HG03139 (cell line): ENCODE data around the gene DNASE2B.

Source experiments
- ATAC-seq: cut with Tn5 transposase; IDR thresholded peaks from one replicate; pipeline ENCODE4 v1.9.1; 2021; ENCODE audit not compliant: unreplicated experiment

Gene DNASE2B

GRCh38 chr1:84398175-84399155 lies at the start of gene DNASE2B:
TSS of gene DNASE2B (plus strand) at chr1:84398484. CDS start at chr1:84398565, 81 bp downstream.
- ATAC-seq = no peak

- ATAC-seq = no peak
These were observed 49.5 kb upstream of the DNASE2B start for GRCh38 chr1:84348759-84349158.

- no peak for ATAC-seq
These were observed 48.2 kb upstream of the DNASE2B start for GRCh38 chr1:84350104-84350503.

GRCh38 chr1:84350550-84350949 lies 47.7 kb upstream of the DNASE2B start:
- no peak for ATAC-seq

GRCh38 chr1:84352298-84353106 lies 45.8 kb upstream of the DNASE2B start:
- no peak for ATAC-seq

- ATAC-seq = no peak
These were observed 44.6 kb upstream of the DNASE2B start for GRCh38 chr1:84353695-84354094.

- ATAC-seq = no peak
These were observed 42.7 kb upstream of the DNASE2B start for GRCh38 chr1:84355556-84355955.

- ATAC-seq = no peak
These were observed 41.4 kb upstream of the DNASE2B start for GRCh38 chr1:84356881-84357280.

GRCh38 chr1:84358695-84359094 lies 39.6 kb upstream of the DNASE2B start:
- ATAC-seq = no peak

- no peak for ATAC-seq
These were observed 38.0 kb upstream of the DNASE2B start for GRCh38 chr1:84360316-84360715.

GRCh38 chr1:84361796-84362195 lies 36.5 kb upstream of the DNASE2B start:
- no peak for ATAC-seq

- no peak for ATAC-seq
These were observed 35.3 kb upstream of the DNASE2B start for GRCh38 chr1:84363019-84363418.

GRCh38 chr1:84363622-84364021 lies 34.7 kb upstream of the DNASE2B start:
- ATAC-seq = no peak

- ATAC-seq = no peak
These were observed 32.8 kb upstream of the DNASE2B start for GRCh38 chr1:84365225-84366221.

GRCh38 chr1:84366786-84367185 lies 31.5 kb upstream of the DNASE2B start:
- no peak for ATAC-seq

- no peak for ATAC-seq
These were observed 31.1 kb upstream of the DNASE2B start for GRCh38 chr1:84367219-84367618.

GRCh38 chr1:84368441-84368840 lies 29.8 kb upstream of the DNASE2B start:
- no peak for ATAC-seq

- ATAC-seq = no peak
These were observed 28.0 kb upstream of the DNASE2B start for GRCh38 chr1:84370266-84370665.

GRCh38 chr1:84370831-84371394 lies 27.4 kb upstream of the DNASE2B start:
- ATAC-seq = no peak

- ATAC-seq = no peak
These were observed 24.7 kb upstream of the DNASE2B start for GRCh38 chr1:84373436-84374141.
